ENCODE data around the gene CMTM7. TPM values are rescaled to one million over a fixed set of nuclear protein-coding genes. Genes with fewer than 3 reads are reported as not detected.

CMTM7 gene
- total and polyA plus RNA-seq, 2 of the 13 experiments (the other 11 are each of a cell fraction or from before 2014, with no cell fraction given), result 20.9 to 21.4 TPM

GRCh38 chr3:32502118-32502945, 110.7 kb downstream of the CMTM7 start, which contains the start of gene CMTM6 (continued):
- no peak for TF ChIP-seq LBX2 (CRISPR knock-in tag; IDR thresholded peaks at IDR 0.05; ENCODE audit: borderline replicate concordance)
- TF ChIP-seq ZNF800 (CRISPR knock-in tag; IDR thresholded peaks at IDR 0.05), result no peak
- TF ChIP-seq ZNF747 (CRISPR knock-in tag; IDR thresholded peaks at IDR 0.05; ENCODE audit: borderline replicate concordance), result no peak
- TF ChIP-seq WIZ (CRISPR knock-in tag; IDR thresholded peaks at IDR 0.05), result no peak
- TF ChIP-seq ZNF383 (CRISPR knock-in tag; IDR thresholded peaks at IDR 0.05; ENCODE audit: borderline replicate concordance), result no peak
- TF ChIP-seq RARA (CRISPR knock-in tag; IDR thresholded peaks at IDR 0.05), result no peak; the same call in 1 of the 2 replicates
- TF ChIP-seq SKIL (CRISPR knock-in tag; IDR thresholded peaks at IDR 0.05; ENCODE audit: borderline replicate concordance), result no peak
- TF ChIP-seq ZBTB34 (CRISPR knock-in tag; IDR thresholded peaks at IDR 0.05), result no peak
- peak; percentile 59 for TF ChIP-seq PATZ1 (CRISPR knock-in tag; IDR thresholded peaks at IDR 0.05)
- TF ChIP-seq PLSCR1 (CRISPR knock-in tag; IDR thresholded peaks at IDR 0.05; ENCODE audit: borderline replicate concordance), result no peak
- no peak for TF ChIP-seq SSRP1 (CRISPR knock-in tag; IDR thresholded peaks at IDR 0.05)
- peak; percentile 60 for TF ChIP-seq TAF1 (CRISPR knock-in tag; IDR thresholded peaks at IDR 0.05)
- no peak for TF ChIP-seq ONECUT2 (CRISPR knock-in tag; IDR thresholded peaks at IDR 0.05)
- TF ChIP-seq TIGD3 (CRISPR knock-in tag; IDR thresholded peaks at IDR 0.05; ENCODE audit: borderline replicate concordance), result no peak
- no peak for TF ChIP-seq ZBTB2 (CRISPR knock-in tag; IDR thresholded peaks at IDR 0.05; ENCODE audit: low read depth)
